GM21528 (cell line): Measurements from ENCODE around the gene TNFRSF19.
A peak's percentile ranks its signal among the peaks of the same experiment; 100 is the strongest.
"Not testable (repeated sequence)": the region's sequence is repeated elsewhere in the genome, so short reads cannot be mapped to it uniquely, and the experiment has no call there.

Experiments
- ATAC-seq: cut with Tn5 transposase; IDR thresholded peaks from one replicate; pipeline ENCODE4 v1.9.1; 2021; ENCODE audit warnings: mild to moderate bottlenecking, moderate library complexity; ENCODE audit not compliant: unreplicated experiment, low FRiP score

TNFRSF19 gene

GRCh38 chr13:23677679-23678288, 107.6 kb downstream of the TNFRSF19 start:
- not testable (repeated sequence) for ATAC-seq

- no peak for ATAC-seq
These were observed 108.6 kb downstream of the TNFRSF19 start for GRCh38 chr13:23678795-23679194.

DNA sequence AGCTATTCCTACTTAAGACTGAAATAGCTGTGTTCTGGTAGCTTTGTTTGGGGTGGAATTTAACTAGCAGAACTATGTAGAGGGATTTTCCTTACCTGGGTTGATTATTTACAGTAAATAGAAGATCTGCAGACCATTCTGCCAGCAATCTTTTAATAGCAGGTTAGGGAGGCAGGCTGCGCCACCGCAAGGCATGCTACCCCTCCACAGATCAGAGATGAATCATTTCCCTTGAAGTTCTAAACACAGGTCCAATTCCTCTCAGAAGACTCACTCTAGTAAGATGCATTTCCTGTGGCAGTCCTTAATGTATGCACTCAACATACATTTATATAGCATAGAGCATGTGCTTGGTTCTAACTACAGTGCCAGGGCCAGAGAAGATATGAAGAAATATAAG, 109.0 kb downstream of the TNFRSF19 start:
- no peak for ATAC-seq

GRCh38 chr13:23680845-23681669, 110.8 kb downstream of the TNFRSF19 start:
- no peak for ATAC-seq

DNA sequence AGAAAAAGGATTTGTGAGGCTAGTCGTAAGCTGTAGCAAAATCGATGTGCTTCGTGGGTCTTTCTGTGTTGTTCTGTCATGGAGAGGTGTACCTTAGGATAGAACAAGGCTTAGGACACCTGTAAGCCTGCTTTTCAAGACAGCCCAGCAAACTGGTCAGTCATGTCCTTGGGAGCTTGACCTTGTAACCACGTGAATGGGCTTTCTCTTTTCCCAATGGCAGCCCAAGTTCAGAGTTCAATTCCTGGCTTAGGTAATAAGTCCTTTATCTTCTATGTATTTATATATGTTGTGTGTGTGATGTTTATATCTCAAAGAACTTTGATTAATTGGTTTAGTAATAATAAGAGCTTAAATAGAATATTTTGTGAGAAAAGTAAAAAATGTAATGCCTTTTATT, 112.9 kb downstream of the TNFRSF19 start:
- ATAC-seq: no peak

DNA sequence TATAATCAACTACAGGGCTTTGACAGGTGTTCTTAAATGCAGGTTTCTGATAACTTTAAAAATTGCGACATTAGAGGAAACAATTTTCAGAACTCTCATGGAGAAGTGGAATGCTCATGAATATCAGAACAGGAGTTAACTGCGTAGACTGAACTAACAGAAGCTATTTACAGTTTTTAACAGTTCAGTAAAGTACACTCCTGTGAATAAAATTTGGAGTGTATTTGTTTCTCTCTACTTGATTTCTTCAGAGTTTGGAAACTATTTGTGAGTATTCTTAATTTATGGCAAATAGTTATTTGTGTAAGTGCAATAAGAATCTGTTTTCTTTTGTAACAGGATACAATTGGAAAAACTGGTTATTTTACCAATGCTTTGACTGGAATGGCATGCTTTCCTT, 114.4 kb downstream of the TNFRSF19 start:
- ATAC-seq: no peak

DNA sequence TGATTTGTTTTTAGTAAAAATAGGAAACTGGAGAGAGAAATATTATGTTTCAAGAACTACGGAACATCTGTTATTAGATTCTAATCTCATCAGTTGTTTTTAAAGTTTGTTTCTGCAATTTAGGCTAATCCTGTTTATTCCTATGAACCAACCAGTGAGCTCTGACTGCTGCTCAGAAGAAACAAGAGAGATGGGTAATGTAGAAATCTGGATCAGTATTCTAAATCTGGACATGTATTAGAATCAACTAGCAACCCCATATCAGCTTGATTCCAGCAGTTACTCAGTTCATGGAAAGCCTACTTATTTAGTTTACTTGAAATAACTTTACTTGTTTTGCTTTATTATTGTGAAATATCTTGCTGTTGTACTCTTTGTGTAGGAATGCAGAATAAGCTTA, 115.2 kb downstream of the TNFRSF19 start:
- no peak for ATAC-seq

DNA sequence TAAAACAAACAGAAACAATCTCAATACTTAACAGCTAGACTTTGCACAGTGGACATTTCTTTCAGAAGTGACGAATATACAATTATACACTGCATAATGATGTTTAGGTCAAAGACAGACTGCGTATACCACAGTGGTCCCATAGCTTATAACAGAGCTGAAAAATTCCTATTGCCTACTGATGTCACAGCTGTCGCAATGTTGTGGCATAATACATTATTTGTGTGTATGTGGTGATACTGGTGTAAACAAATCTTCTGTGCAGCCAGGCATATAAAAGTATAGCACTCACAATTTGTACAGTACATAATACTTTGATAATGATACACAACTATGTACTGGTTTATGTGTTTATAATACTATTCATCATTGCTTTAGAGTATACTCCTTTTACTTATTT, 116.7 kb downstream of the TNFRSF19 start:
- no peak for ATAC-seq

- ATAC-seq: no peak
These were observed 117.4 kb downstream of the TNFRSF19 start for GRCh38 chr13:23687614-23688013.

GRCh38 chr13:23688336-23688735, 118.1 kb downstream of the TNFRSF19 start:
- ATAC-seq: no peak

GRCh38 chr13:23690668-23691067, 120.5 kb downstream of the TNFRSF19 start:
- ATAC-seq: no peak

GRCh38 chr13:23692816-23693215, 122.6 kb downstream of the TNFRSF19 start:
- ATAC-seq: no peak

DNA sequence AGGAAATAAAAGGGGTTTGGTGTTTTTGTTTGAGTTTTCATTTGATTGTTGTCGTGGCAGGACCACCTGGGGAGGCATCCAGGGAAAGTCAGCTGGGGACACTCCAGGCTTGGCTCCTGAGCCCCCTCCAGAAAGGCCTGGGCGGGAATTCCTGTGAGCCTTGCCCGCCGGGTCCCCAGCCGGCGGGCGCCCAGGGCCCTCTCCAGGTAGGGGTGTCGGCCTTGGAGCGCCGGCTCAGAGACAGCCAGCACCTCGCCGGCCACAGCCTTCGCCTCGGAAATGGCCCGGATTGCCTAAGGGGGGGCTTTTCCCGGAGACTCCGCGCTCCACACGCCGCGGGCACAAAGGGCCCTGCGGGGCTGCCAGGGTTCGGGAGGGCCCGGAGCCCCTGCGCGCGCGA, 125.0 kb downstream of the TNFRSF19 start:
- no peak for ATAC-seq

- ATAC-seq: peak; percentile 85
These were observed 125.7 kb downstream of the TNFRSF19 start for GRCh38 chr13:23695711-23696464.

- no peak for ATAC-seq
These were observed 126.4 kb downstream of the TNFRSF19 start for GRCh38 chr13:23696610-23697009.

DNA sequence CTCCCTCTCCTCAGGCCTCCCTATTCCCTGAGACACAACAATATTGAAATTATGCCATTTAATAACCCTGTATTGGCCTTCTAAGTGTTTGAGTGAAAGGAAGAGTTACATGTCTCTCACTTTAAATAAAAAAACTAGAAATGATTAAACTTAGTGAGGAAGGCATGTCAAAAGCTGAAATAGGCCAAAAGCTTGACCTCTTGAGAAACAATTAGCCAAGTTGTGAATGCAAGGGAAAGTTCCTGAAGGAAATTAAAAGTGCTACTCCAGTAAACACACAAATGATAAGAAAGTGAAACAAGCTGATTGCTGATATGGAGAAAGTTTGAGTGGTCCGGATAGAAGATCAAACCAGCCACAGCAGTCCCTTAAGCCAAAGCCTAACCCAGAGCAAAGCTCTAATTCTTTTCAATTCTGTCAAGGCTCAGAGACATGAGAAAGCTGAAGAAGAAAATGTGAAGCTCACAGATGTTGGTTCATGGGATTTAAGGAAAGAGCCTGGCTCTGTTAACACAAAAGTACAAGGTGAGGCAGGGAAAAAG, 127.6 kb downstream of the TNFRSF19 start:
- ATAC-seq: no peak

GRCh38 chr13:23699271-23699670, 129.1 kb downstream of the TNFRSF19 start:
- no peak for ATAC-seq

- ATAC-seq: no peak
These were observed 131.0 kb downstream of the TNFRSF19 start for GRCh38 chr13:23701186-23701585.

DNA sequence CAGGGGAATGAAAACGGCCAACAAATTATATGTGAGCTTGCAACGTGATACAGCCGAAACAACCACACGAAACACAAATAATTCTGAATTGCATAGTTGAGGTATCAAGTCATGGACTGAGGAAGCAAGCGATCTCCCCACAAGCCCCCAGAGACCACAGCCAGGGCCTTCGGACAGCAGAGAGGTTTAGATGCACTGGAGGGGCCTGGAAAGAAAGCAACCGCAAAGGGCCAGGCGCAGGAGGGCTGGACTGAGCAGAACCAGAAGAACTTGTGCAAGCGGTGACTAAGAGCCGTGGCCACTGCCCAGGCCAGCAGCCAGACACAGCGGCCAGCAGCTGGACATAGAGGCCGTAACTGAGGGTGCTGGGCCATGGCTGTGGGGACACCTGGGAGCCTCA, 131.4 kb downstream of the TNFRSF19 start:
- ATAC-seq: no peak

- ATAC-seq: no peak
These were observed 133.1 kb downstream of the TNFRSF19 start for GRCh38 chr13:23703246-23703860.

- ATAC-seq: no peak
These were observed 135.4 kb downstream of the TNFRSF19 start for GRCh38 chr13:23705583-23705982.
